ENCODE measurements around the gene CYP2C19.

DNA sequence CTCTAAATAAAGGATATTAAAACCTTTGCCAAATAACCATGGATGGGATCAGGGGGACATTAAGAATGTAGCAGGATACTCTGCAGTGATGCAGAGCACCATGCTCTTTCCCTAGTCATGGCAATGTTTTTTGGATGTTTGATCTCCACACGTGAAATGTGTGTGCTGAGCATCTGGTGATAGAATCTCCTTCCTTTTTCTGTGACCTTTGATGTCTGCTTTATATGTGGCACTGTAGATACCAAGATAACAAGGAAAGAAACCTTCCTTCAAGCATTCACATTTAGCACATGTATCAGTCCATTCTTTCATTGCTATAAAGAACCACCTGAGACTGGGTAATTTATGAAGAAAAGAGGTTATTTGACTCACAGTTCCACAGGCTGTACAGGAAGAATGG, 88.3 kb downstream of the CYP2C19 start:
- TF ChIP-seq EZH2phosphoT487 (IDR thresholded peaks at IDR 0.05; ENCODE audit: low read depth), result no peak
- TF ChIP-seq, protein P1, sequence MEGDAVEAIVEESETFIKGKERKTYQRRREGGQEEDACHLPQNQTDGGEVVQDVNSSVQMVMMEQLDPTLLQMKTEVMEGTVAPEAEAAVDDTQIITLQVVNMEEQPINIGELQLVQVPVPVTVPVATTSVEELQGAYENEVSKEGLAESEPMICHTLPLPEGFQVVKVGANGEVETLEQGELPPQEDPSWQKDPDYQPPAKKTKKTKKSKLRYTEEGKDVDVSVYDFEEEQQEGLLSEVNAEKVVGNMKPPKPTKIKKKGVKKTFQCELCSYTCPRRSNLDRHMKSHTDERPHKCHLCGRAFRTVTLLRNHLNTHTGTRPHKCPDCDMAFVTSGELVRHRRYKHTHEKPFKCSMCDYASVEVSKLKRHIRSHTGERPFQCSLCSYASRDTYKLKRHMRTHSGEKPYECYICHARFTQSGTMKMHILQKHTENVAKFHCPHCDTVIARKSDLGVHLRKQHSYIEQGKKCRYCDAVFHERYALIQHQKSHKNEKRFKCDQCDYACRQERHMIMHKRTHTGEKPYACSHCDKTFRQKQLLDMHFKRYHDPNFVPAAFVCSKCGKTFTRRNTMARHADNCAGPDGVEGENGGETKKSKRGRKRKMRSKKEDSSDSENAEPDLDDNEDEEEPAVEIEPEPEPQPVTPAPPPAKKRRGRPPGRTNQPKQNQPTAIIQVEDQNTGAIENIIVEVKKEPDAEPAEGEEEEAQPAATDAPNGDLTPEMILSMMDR (IDR thresholded peaks at IDR 0.05; ENCODE audit: low read depth, low read length), result no peak
